Neural cell (in vitro differentiated cells): ENCODE measurements around the gene DGKG. TPM values are rescaled to one million over a fixed set of nuclear protein-coding genes. Genes with fewer than 3 reads are reported as not detected.

Source experiments
- H2AFZ ChIP-seq: fragments of 200-600, 300-800 bp; sonication (generic), shearing (Covaris generic); 2 replicates; pipeline ENCODE4 v1.6.0; 2014; ENCODE audit warnings: low read depth, mild to moderate bottlenecking, antibody characterized with exemption, low read length, moderate library complexity
- H3F3A ChIP-seq: fragments of 200-600 bp; shearing (Covaris generic); 2 replicates; pipeline ENCODE4 v1.6.1; 2016; ENCODE audit warnings: mild to moderate bottlenecking, moderate library complexity, mixed read lengths, antibody characterized with exemption, low read length; ENCODE audit not compliant: insufficient read depth, poor library complexity, severe bottlenecking
- H3K27ac ChIP-seq: fragments of 200-600, 300-800 bp; sonication (generic), shearing (Covaris generic); 2 replicates; pipeline ENCODE4 v1.5.1; 2014; ENCODE audit warnings: mild to moderate bottlenecking, low read length, moderate library complexity
- H3K27me3 ChIP-seq: fragments of 300-800, 200-600 bp; sonication (generic), shearing (Covaris generic); 2 replicates; pipeline ENCODE4 v1.6.0; 2014; ENCODE audit warnings: mild to moderate bottlenecking, low read depth, low read length, moderate library complexity; ENCODE audit not compliant: insufficient read depth
- H3K36me3 ChIP-seq: fragments of 300-800, 200-600 bp; sonication (generic), shearing (Covaris generic); 2 replicates; pipeline ENCODE4 v1.5.1; 2014; ENCODE audit warnings: mild to moderate bottlenecking, antibody characterized with exemption, low read length, moderate library complexity; ENCODE audit not compliant: insufficient read depth
- H3K4me2 ChIP-seq: fragments of 300-800, 200-600 bp; sonication (generic), shearing (Covaris generic); 2 replicates; pipeline ENCODE4 v1.6.0; 2014; ENCODE audit warnings: mild to moderate bottlenecking, low read length
- H3K4me3 ChIP-seq: fragments of 300-800, 200-600 bp; sonication (generic), shearing (Covaris generic); 2 replicates; pipeline ENCODE4 v1.5.1; 2014; ENCODE audit warnings: mild to moderate bottlenecking, low read length, moderate library complexity
- H3K79me2 ChIP-seq: fragments of 200-600 bp; shearing (Covaris generic); replicated peaks from 2 replicates; pipeline ENCODE4 v1.6.0; 2014; ENCODE audit warnings: mild to moderate bottlenecking, low read length, moderate library complexity; ENCODE audit not compliant: insufficient read depth
- H3K9ac ChIP-seq: fragments of 300-800, 200-600 bp; sonication (generic), shearing (Covaris generic); 2 replicates; pipeline ENCODE4 v1.6.1; 2016; ENCODE audit warnings: mild to moderate bottlenecking, low read length, mixed read lengths
- H3K9me2 ChIP-seq: fragments of 200-600 bp; shearing (Covaris generic); 2 replicates; pipeline ENCODE4 v1.6.1; 2016; ENCODE audit warnings: mild to moderate bottlenecking, low read length, mixed read lengths; ENCODE audit not compliant: insufficient read depth
- H3K9me3 ChIP-seq: fragments of 200-600, 300-800 bp; sonication (generic), shearing (Covaris generic); 2 replicates; pipeline ENCODE4 v1.6.1; 2016; ENCODE audit warnings: mild to moderate bottlenecking, mixed run types, low read length, moderate library complexity, mixed read lengths
- H4K20me1 ChIP-seq: fragments of 200-600 bp; shearing (Covaris generic); 2 replicates; pipeline ENCODE4 v1.6.1; 2016; ENCODE audit warnings: mild to moderate bottlenecking, mixed run types; ENCODE audit not compliant: insufficient read depth
- CTCF ChIP-seq: fragments of 450-650 bp; IDR thresholded peaks from 2 replicates; pipeline ENCODE4 v1.5.1; 2014; ENCODE audit warnings: antibody characterized with exemption, mild to moderate bottlenecking, moderate library complexity; ENCODE audit not compliant: poor library complexity, severe bottlenecking
- EP300 ChIP-seq: fragments of 450-650 bp; conservative IDR thresholded peaks from 2 replicates; pipeline ENCODE4 v1.6.1; 2014; ENCODE audit warnings: antibody characterized with exemption, mild to moderate bottlenecking, moderate library complexity; ENCODE audit not compliant: poor library complexity, severe bottlenecking
- EZH2 ChIP-seq: fragments of 200-600, 300-800 bp; shearing (Covaris generic), sonication (generic); IDR thresholded peaks from 2 replicates; pipeline ENCODE4 v1.6.1; 2014; ENCODE audit warnings: antibody characterized with exemption, low read length, borderline replicate concordance, mild to moderate bottlenecking; ENCODE audit not compliant: insufficient read depth, poor library complexity, severe bottlenecking
- MXI1 ChIP-seq: fragments of 450-650 bp; conservative IDR thresholded peaks from 2 replicates; pipeline ENCODE4 v1.6.1; 2014; ENCODE audit warnings: antibody characterized with exemption, mild to moderate bottlenecking; ENCODE audit not compliant: poor library complexity, severe bottlenecking
- POLR2AphosphoS5 ChIP-seq: IDR thresholded peaks from 2 replicates; pipeline ENCODE4 v1.6.1; 2012
- RAD21 ChIP-seq: fragments of 450-650 bp; conservative IDR thresholded peaks from 2 replicates; pipeline ENCODE4 v1.6.1; 2014; ENCODE audit warnings: antibody characterized with exemption, mild to moderate bottlenecking, moderate library complexity
- REST ChIP-seq: IDR thresholded peaks from 2 replicates; pipeline ENCODE4 v1.6.1; 2012; ENCODE audit warnings: borderline replicate concordance
- SMC3 ChIP-seq: fragments of 450-650 bp; conservative IDR thresholded peaks from 2 replicates; pipeline ENCODE4 v1.6.1; 2014; ENCODE audit warnings: antibody characterized with exemption, mild to moderate bottlenecking, moderate library complexity; ENCODE audit not compliant: poor library complexity
- TAF1 ChIP-seq: IDR thresholded peaks from 2 replicates; pipeline ENCODE4 v1.6.1; 2012; ENCODE audit warnings: low read depth
- polyA plus RNA-seq: library from polyadenylated mRNA; depleted of rRNA; stranded (reverse); fragments of >200 nt; gene quantifications from 2 replicates; pipeline ENCODE4 v1.2.3, GENCODE V29; 2014

Gene DGKG
- polyA plus RNA-seq, 1 donor from 2014 or later: not detected

- no peaks in the 10 kb centered on the region for H3K36me3 ChIP-seq
- no peaks in the 10 kb centered on the region for H3K9me3 ChIP-seq
- no peak overlapping the region for H3K27ac ChIP-seq
- H4K20me1 ChIP-seq: no peaks in the 10 kb centered on the region
- no peaks in the 10 kb centered on the region for H3K79me2 ChIP-seq
- no peaks in the 10 kb centered on the region for H3K9me2 ChIP-seq
- H3K4me2 ChIP-seq: peak overlapping the region; percentile 21
- H2AFZ ChIP-seq: no peak overlapping the region
- no peaks in the 10 kb centered on the region for H3F3A ChIP-seq
- H3K9ac ChIP-seq: peak overlapping the region; percentile 27
- H3K27me3 ChIP-seq: peaks cover 62% of the 10 kb centered on the region
- H3K4me3 ChIP-seq: peak overlapping the region; percentile 71
- TF ChIP-seq REST (no peak), RAD21 (no peak), TAF1 (no peak), POLR2AphosphoS5 (no peak), CTCF (no peak), MXI1 (no peak), EZH2 (no peak), EP300 (no peak), SMC3 (no peak)
Measured at GRCh38 chr3:186362537-186362842, 456 bp upstream of the DGKG start.

- H4K20me1 ChIP-seq: no peaks in the 10 kb centered on the region
- H3K9me3 ChIP-seq: no peaks in the 10 kb centered on the region
- peak overlapping the region; percentile 71 for H3K4me3 ChIP-seq
- H3K27ac ChIP-seq: no peak overlapping the region
- TF ChIP-seq POLR2AphosphoS5: no peak
- no peak for TF ChIP-seq RAD21
- TF ChIP-seq MXI1: no peak
- TF ChIP-seq REST: no peak
- TF ChIP-seq EZH2: no peak
- no peak for TF ChIP-seq SMC3
- TF ChIP-seq EP300: no peak
- no peak for TF ChIP-seq CTCF
- TF ChIP-seq TAF1: no peak
- H3F3A ChIP-seq: no peaks in the 10 kb centered on the region
- H3K9me2 ChIP-seq: no peaks in the 10 kb centered on the region
- no peaks in the 10 kb centered on the region for H3K79me2 ChIP-seq
- no peak overlapping the region for H2AFZ ChIP-seq
- H3K4me2 ChIP-seq: no peak overlapping the region
- peaks cover 62% of the 10 kb centered on the region for H3K27me3 ChIP-seq
- peak overlapping the region; percentile 27 for H3K9ac ChIP-seq
- no peaks in the 10 kb centered on the region for H3K36me3 ChIP-seq
Measured at GRCh38 chr3:186361246-186361761, 730 bp downstream of the DGKG start.
